ENCODE results near the gene TMEM178A. TPM values are rescaled to one million over a fixed set of nuclear protein-coding genes. Genes with fewer than 3 reads are reported as not detected.

TMEM178A gene
- polyA plus RNA-seq, 2 of the 4 experiments (the other 2 are of a cell fraction), result 0.13 to 0.87 TPM

DNA sequence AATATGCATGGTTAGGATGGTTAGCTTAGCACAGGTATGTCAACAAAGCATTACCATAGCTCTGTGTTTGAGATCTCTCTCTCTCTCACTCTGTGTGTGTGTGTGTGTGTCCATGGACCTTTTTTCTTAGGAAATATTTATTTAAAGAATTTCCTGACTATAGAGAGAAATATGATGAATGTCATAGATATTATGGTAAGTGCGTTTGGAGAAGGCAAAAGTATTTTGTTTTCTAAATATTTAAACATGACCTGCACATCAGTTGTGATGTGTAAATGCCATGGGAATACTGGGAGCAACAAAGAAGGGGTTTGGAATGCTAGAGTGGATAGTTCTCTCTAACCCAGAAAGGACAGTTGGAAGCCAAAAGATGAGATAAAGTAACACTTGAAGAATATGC, 3.9 kb upstream of the TMEM178A start (continued):
- TF ChIP-seq, protein P1, sequence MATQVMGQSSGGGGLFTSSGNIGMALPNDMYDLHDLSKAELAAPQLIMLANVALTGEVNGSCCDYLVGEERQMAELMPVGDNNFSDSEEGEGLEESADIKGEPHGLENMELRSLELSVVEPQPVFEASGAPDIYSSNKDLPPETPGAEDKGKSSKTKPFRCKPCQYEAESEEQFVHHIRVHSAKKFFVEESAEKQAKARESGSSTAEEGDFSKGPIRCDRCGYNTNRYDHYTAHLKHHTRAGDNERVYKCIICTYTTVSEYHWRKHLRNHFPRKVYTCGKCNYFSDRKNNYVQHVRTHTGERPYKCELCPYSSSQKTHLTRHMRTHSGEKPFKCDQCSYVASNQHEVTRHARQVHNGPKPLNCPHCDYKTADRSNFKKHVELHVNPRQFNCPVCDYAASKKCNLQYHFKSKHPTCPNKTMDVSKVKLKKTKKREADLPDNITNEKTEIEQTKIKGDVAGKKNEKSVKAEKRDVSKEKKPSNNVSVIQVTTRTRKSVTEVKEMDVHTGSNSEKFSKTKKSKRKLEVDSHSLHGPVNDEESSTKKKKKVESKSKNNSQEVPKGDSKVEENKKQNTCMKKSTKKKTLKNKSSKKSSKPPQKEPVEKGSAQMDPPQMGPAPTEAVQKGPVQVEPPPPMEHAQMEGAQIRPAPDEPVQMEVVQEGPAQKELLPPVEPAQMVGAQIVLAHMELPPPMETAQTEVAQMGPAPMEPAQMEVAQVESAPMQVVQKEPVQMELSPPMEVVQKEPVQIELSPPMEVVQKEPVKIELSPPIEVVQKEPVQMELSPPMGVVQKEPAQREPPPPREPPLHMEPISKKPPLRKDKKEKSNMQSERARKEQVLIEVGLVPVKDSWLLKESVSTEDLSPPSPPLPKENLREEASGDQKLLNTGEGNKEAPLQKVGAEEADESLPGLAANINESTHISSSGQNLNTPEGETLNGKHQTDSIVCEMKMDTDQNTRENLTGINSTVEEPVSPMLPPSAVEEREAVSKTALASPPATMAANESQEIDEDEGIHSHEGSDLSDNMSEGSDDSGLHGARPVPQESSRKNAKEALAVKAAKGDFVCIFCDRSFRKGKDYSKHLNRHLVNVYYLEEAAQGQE (IDR thresholded peaks at IDR 0.05), result no peak
- TF ChIP-seq KDM5A (IDR thresholded peaks at IDR 0.05) (no peak), E2F6 (IDR thresholded peaks at IDR 0.05; ENCODE audit: borderline replicate concordance, low read depth) (no peak), SMC3 (IDR thresholded peaks at IDR 0.05) (no peak), TP53 (CRISPR knock-in tag; IDR thresholded peaks at IDR 0.05) (no peak), POLR2A (IDR thresholded peaks at IDR 0.05; ENCODE audit: low read length) (no peak), EHF (CRISPR knock-in tag; IDR thresholded peaks at IDR 0.05) (no peak), EHMT2 (IDR thresholded peaks at IDR 0.05; ENCODE audit: low read depth) (no peak), MYC (IDR thresholded peaks at IDR 0.05; ENCODE audit: borderline replicate concordance, low read length) (no peak), CHD2 (IDR thresholded peaks at IDR 0.05; ENCODE audit: low read length, partially characterized antibody) (no peak), PBX3 (IDR thresholded peaks at IDR 0.05) (no peak)

GRCh38 chr2:39663187-39663930, 2.4 kb upstream of the TMEM178A start:
- TF ChIP-seq PBX3 (IDR thresholded peaks at IDR 0.05) (no peak), KDM1A (IDR thresholded peaks at IDR 0.05; ENCODE audit: low read depth) (no peak)
- Histone ChIP-seq H3K4me2 (no peak overlapping the region), H3K4me1 (peaks cover 4% of the 10 kb centered on the region; the same call in 2 of the 3 replicates), H3K4me3 (no peak overlapping the region), H3K9me3 (0 out of 3 replicates have a peak, but pooled peaks cover 2% of the 10 kb centered on the region), H3K27ac (no peak overlapping the region)
- FAIRE-seq (no peak), DNase-seq (ENCODE audit: low read depth in 1 of 2, low spot score in 1 of 2) (no peak), ATAC-seq (peak in 1 of 2 experiments; percentile 29; a peak in 1 of 6 replicates)
- CTCF ChIA-PET, result interaction anchor here (1.9 kb wide), 1 partner anchor 15 kb away, joined by 4 read pairs; no protein-coding TSS in a partner anchor
- POLR2A ChIA-PET, result no interaction called here
- 90% methylated on average over 2 of the region's 2 CpGs for WGBS (ENCODE audit: missing lambda C conversion rate)

GRCh38 chr2:39664232-39664887, 1.4 kb upstream of the TMEM178A start:
- H3K4me1 ChIP-seq, result peaks cover 4% of the 10 kb centered on the region; the same call in 2 of the 3 replicates
- no peak overlapping the region for H3K4me2 ChIP-seq
- no peak overlapping the region for H3K27ac ChIP-seq
- ChIA-PET CTCF (interaction anchor here (1.9 kb wide), 1 partner anchor 16 kb away, joined by 4 read pairs; no protein-coding TSS in a partner anchor), POLR2A (interaction anchor here (0.5 kb wide), 1 partner anchor 9 kb away, joined by 3 read pairs; no protein-coding TSS in a partner anchor)
- H3K9me3 ChIP-seq, result 0 out of 3 replicates have a peak, but pooled peaks cover 2% of the 10 kb centered on the region
- no peak for DNase-seq (ENCODE audit: low read depth in 1 of 2, low spot score in 1 of 2)
- 68% methylated on average over 6 of the region's 6 CpGs for WGBS (ENCODE audit: missing lambda C conversion rate)
- no peak for FAIRE-seq
- no peak for ATAC-seq
- H3K4me3 ChIP-seq, result no peak overlapping the region
- no peak for TF ChIP-seq HOXB5 (CRISPR knock-in tag; IDR thresholded peaks at IDR 0.05)
- TF ChIP-seq BCL3 (IDR thresholded peaks at IDR 0.05), result no peak
- no peak for TF ChIP-seq CBX8 (IDR thresholded peaks at IDR 0.05)
- TF ChIP-seq HDAC2 (IDR thresholded peaks at IDR 0.05), result no peak
- TF ChIP-seq, protein P2, sequence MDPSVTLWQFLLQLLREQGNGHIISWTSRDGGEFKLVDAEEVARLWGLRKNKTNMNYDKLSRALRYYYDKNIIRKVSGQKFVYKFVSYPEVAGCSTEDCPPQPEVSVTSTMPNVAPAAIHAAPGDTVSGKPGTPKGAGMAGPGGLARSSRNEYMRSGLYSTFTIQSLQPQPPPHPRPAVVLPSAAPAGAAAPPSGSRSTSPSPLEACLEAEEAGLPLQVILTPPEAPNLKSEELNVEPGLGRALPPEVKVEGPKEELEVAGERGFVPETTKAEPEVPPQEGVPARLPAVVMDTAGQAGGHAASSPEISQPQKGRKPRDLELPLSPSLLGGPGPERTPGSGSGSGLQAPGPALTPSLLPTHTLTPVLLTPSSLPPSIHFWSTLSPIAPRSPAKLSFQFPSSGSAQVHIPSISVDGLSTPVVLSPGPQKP (IDR thresholded peaks at IDR 0.05; ENCODE audit: low read depth, low read length), result no peak
- no peak for TF ChIP-seq MAZ (IDR thresholded peaks at IDR 0.05; ENCODE audit: borderline replicate concordance, low read depth, low read length)
- no peak for TF ChIP-seq FOXS1 (CRISPR knock-in tag; IDR thresholded peaks at IDR 0.05)
- TF ChIP-seq, protein P3, sequence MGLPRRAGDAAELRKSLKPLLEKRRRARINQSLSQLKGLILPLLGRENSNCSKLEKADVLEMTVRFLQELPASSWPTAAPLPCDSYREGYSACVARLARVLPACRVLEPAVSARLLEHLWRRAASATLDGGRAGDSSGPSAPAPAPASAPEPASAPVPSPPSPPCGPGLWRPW (IDR thresholded peaks at IDR 0.05), result no peak
- no peak for TF ChIP-seq RAD21 (conservative IDR thresholded peaks at IDR 0.05 in 1 of 2, IDR thresholded peaks at IDR 0.05 in 1 of 2)
- no peak for TF ChIP-seq NR3C1 (IDR thresholded peaks at IDR 0.05)
- TF ChIP-seq PBX3 (IDR thresholded peaks at IDR 0.05), result no peak
